K562 (cell line): ENCODE data around the gene SCYL2. TPM values are rescaled to one million over a fixed set of nuclear protein-coding genes. Genes with fewer than 3 reads are reported as not detected.

ENCODE experiments used
- MAFF ChIP-seq: IDR thresholded peaks from 2 replicates; pipeline ENCODE4 v1.6.1; 2012; ENCODE audit warnings: low read length, improper control_type of control experiment
- PBX2 ChIP-seq, 2 experiments: IDR thresholded peaks in 1 of 2; conservative IDR thresholded peaks in 1 of 2; 2 replicates each; pipeline ENCODE4 v1.6.1; 2016; ENCODE audit warnings: low read depth in 2 of 2, mild to moderate bottlenecking in 1 of 2, missing compliant biosample characterization in 1 of 2, missing genetic modification characterization in 1 of 2, moderate library complexity in 1 of 2
- RBM17 ChIP-seq: fragments of 200-400 bp; formaldehyde crosslinking; IDR thresholded peaks from 2 replicates; pipeline ENCODE4 v1.6.1; 2017; ENCODE audit warnings: low read depth, mild to moderate bottlenecking, low read length, borderline replicate concordance
- SRSF3 ChIP-seq: fragments of 200-400 bp; formaldehyde crosslinking; IDR thresholded peaks from 2 replicates; pipeline ENCODE4 v1.6.1; 2016; ENCODE audit warnings: mild to moderate bottlenecking, low read length, moderate library complexity; ENCODE audit not compliant: insufficient read depth
- TSHZ1 ChIP-seq: fragments of 250-450 bp; sonication (Bioruptor Pico); IDR thresholded peaks from 2 replicates; pipeline ENCODE4 v1.4.0; 2020; ENCODE audit warnings: mild to moderate bottlenecking, moderate library complexity
- YBX1 ChIP-seq: fragments of 450-650 bp; IDR thresholded peaks from 2 replicates; pipeline ENCODE4 v1.7.1; 2016; ENCODE audit warnings: mild to moderate bottlenecking
- ZNF140 ChIP-seq: fragments of 250-450 bp; sonication (Bioruptor Pico); IDR thresholded peaks from 2 replicates; pipeline ENCODE4 v1.8.0; 2021; ENCODE audit warnings: moderate library complexity, mild to moderate bottlenecking, inconsistent platforms
- ZNF586 ChIP-seq: fragments of 450-650 bp; formaldehyde crosslinking; conservative IDR thresholded peaks from 2 replicates; pipeline ENCODE4 v1.4.0; 2020; ENCODE audit warnings: mild to moderate bottlenecking, moderate library complexity
- polyA plus RNA-seq, 8 experiments: library from polyadenylated mRNA; depleted of rRNA in 4 of 8; stranded (reverse) in 5 of 8; unstranded in 3 of 8; fragments of >200 nt; fragmentation: Nextera tagmentation in 2 of 8; fragmentation: Illumina TruSeq in 1 of 8; extraction: Ambion mirVana in 2 of 8; extraction: Trizol in 1 of 8; gene quantifications; 2 replicates each; pipeline versions ENCODE4 v1.2.1 to v1.2.3, GENCODE V29; 2011 to 2014; ENCODE audit warnings: inconsistent platforms in 1 of 8, missing spikeins in 1 of 8
- total RNA-seq, 7 experiments: library from RNA; depleted of rRNA in 6 of 7; stranded (reverse); fragments of >200 nt in 6 of 7; fragmentation: Illumina TruSeq in 2 of 7; extraction: Trizol in 2 of 7; gene quantifications; 2 replicates each; pipeline versions ENCODE4 v1.2.1 to v1.2.3, GENCODE V29; 2011 to 2021; ENCODE audit warnings: low replicate concordance in 1 of 7

The SCYL2 gene
- total and polyA plus RNA-seq, 9 of the 15 experiments (the other 6 are each of a cell fraction or from before 2014, with no cell fraction given) = 9.9 to 49.0 (median 32.9) TPM

GRCh38 chr12:100332852-100333251, 65.9 kb downstream of the SCYL2 start (continued):
- no peak for TF ChIP-seq TSHZ1 (CRISPR knock-in tag)
- TF ChIP-seq MAFF = no peak
- no peak for TF ChIP-seq ZNF140
- no peak for TF ChIP-seq YBX1
- TF ChIP-seq SRSF3 = no peak
- TF ChIP-seq ZNF586 (CRISPR knock-in tag) = no peak
- no peak for TF ChIP-seq RBM17
- TF ChIP-seq PBX2 (CRISPR knock-in tag; IDR thresholded peaks at IDR 0.05; ENCODE audit: low read depth) = no peak
- no peak for TF ChIP-seq PBX2 (tag; conservative IDR thresholded peaks at IDR 0.05; ENCODE audit: low read depth)
